Activated naive CD8-positive, alpha-beta T cell (primary cell): ENCODE results near the gene TAC4.
A peak's percentile ranks its signal among the peaks of the same experiment; 100 is the strongest.

Experiments used
- H3K27ac Mint-ChIP-seq: one replicate; pipeline ENCODE4 v1.8.0; 2021; ENCODE audit warnings: mixed read lengths
- H3K27me3 Mint-ChIP-seq: one replicate; pipeline ENCODE4 v1.8.0; 2021; ENCODE audit warnings: mixed read lengths
- H3K36me3 Mint-ChIP-seq: one replicate; pipeline ENCODE4 v1.8.0; 2021; ENCODE audit warnings: mixed read lengths
- H3K4me1 Mint-ChIP-seq: one replicate; pipeline ENCODE4 v1.8.0; 2021; ENCODE audit warnings: low read depth, mixed read lengths
- H3K4me3 Mint-ChIP-seq: one replicate; pipeline ENCODE4 v1.8.0; 2021; ENCODE audit warnings: mild to moderate bottlenecking, mixed read lengths
- H3K9me3 Mint-ChIP-seq: one replicate; pipeline ENCODE4 v1.8.0; 2021; ENCODE audit warnings: low read depth, mixed read lengths

Gene TAC4

DNA sequence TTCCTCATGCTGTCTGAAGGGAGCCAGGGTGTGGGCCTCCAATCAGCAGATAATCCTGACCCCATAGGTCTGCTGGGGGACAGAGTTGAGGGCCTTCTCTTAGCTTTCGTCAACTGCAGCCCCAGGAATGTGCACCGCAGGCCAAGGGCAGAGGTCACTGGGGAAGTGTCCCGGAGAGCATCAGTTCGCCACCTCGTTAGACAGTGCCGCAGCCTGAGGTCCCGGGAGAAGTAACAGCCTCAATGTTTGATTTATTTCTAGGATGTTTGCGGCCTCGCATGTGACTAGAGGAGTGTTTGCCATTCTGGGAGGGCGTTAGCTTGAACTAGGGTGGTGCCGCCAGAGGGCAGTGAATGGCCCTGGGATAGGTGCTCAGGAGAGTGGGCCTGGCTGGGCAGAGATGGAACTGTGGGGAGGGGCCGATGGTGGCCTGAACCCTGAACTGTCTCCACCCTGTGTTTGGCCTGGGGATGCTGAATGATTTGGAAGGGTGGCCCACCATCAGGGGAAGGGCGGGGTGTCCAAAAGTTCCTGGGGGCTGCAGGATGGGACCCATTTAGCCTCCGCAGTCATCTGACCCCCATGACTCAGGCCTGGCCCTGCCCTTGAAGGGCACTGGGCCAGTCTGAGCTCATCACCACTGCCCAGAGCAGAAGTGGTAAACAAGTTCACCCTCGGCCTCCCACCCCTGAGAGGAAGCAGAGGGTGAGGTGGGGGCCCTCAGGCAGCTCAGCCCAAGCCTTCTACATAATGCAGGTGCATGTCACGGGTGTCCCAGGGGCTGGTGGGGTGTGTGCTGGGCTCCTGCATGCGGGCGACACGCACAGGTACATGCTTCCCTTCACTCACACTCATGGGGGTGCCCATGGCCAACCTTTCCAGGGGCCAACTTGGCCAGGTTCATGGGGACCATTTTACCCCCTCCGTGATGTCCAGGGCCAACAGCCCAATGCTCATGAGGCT is 12.4 kb upstream of the TAC4 start:
- H3K27me3 Mint-ChIP-seq = peaks cover 4% of the 10 kb centered on the region
- H3K27ac Mint-ChIP-seq = no peak overlapping the region
- no peaks in the 10 kb centered on the region for H3K36me3 Mint-ChIP-seq

DNA sequence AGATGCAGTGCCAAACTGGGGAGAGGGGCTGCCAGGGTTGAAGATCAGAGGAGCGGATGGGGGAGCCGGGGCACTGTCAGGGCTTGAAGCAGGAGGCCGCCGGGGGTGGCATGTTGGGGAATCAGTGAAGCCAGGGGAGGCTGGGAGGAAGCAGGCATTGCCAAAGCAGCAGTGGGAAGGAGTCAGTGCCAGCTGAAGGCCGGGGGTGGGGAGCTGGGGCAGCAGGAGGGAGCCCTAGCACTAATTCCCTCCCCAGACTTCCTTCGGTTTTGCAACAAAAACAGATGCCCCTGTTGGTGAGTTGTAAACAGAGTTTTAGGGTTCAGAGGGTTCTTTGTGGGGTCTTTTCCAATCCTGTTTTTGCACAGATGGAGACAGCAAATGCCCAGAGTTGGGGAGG is 10.9 kb upstream of the TAC4 start:
- Mint-ChIP-seq H3K36me3 (no peaks in the 10 kb centered on the region), H3K4me3 (no peak overlapping the region), H3K27me3 (peaks cover 4% of the 10 kb centered on the region), H3K27ac (no peak overlapping the region), H3K9me3 (no peaks in the 10 kb centered on the region), H3K4me1 (peaks cover 3% of the 10 kb centered on the region)

More for the DNA sequence above, 12.4 kb upstream of the TAC4 start:
- H3K9me3 Mint-ChIP-seq = no peaks in the 10 kb centered on the region
- H3K4me3 Mint-ChIP-seq = no peak overlapping the region
- peaks cover 3% of the 10 kb centered on the region for H3K4me1 Mint-ChIP-seq

GRCh38 chr17:49854126-49854525 is 6.3 kb upstream of the TAC4 start:
- peaks cover 17% of the 10 kb centered on the region for H3K4me1 Mint-ChIP-seq
- no peaks in the 10 kb centered on the region for H3K27me3 Mint-ChIP-seq
- no peak overlapping the region for H3K27ac Mint-ChIP-seq
- no peaks in the 10 kb centered on the region for H3K36me3 Mint-ChIP-seq
- no peaks in the 10 kb centered on the region for H3K9me3 Mint-ChIP-seq
- no peak overlapping the region for H3K4me3 Mint-ChIP-seq

DNA sequence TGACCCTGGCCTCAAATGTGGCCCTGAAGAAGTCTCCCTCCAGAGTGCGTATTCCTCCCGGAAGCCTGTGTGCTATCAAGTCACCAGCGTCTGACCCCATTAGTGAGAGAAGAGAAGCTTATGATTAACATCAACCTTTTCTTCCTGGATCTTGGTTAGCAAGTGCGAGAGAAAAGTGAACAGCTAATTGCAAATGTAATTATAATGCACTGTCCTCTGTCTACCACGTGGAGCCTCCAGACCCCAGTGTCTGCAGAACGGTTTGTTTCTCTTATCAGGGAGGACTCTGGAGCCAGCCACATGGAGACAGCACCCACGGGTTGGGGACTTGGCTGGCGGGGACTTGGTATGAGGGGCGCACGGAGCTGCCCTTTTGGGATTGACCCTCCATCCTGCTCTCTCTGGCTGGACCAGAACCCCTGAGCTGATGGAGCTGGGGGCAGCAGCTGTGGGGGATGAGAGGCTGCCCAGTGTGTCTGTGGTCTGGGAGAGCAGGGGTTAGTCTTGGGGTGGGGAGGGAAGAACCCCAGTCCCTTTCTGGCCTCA is 5.7 kb upstream of the TAC4 start:
- Mint-ChIP-seq H3K4me1 (peaks cover 17% of the 10 kb centered on the region), H3K9me3 (no peaks in the 10 kb centered on the region), H3K27me3 (no peaks in the 10 kb centered on the region), H3K27ac (no peak overlapping the region), H3K36me3 (no peaks in the 10 kb centered on the region), H3K4me3 (no peak overlapping the region)

DNA sequence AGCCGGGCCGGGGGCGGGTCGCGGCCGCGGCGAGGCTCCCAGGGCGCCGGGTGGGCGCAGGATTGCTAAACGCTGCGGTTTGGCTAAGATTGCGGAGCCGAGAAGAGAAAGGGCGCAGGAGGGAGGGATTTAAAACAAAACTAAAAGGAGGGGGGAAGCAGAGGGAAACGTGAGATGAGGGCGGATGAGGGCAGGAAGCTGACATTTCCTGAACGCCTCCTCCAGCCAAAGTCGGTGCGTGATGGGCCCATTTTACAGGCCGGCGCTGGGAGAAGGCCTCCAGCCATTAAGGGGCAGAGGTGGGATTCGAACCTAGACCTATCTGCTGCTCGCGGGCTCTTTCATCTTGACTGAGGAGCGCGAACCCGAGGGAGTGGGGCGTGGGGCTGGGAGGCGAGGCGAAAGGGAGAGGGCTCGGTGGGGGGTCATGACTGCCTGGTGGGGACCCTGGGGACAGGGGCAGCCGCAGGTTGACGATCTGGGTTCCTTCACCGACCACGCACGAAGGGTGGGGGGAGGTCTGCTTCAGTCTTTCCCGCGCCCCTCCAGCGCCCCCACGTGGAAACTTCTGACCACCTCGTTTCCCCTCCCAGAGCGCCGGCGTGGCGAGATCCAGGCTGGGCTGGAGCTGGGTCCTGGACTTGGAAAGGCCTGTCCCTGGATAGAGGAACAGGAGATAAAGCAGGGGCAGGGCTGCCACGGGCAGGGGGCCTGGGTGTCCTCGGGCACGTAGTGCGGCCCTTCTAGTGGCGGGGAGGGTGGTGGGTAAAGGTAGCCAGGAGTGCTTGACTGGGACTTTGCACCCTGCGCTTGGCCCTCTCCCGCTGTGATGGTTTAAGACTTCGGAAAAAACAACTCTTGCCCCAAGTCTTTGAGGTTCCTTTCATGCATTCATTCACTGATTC is 3.8 kb upstream of the TAC4 start:
- H3K27me3 Mint-ChIP-seq = no peaks in the 10 kb centered on the region
- H3K27ac Mint-ChIP-seq = peak overlapping the region; percentile 83
- no peaks in the 10 kb centered on the region for H3K9me3 Mint-ChIP-seq
- H3K4me1 Mint-ChIP-seq = peaks cover 17% of the 10 kb centered on the region
- H3K36me3 Mint-ChIP-seq = no peaks in the 10 kb centered on the region
- H3K4me3 Mint-ChIP-seq = peak overlapping the region; percentile 89

DNA sequence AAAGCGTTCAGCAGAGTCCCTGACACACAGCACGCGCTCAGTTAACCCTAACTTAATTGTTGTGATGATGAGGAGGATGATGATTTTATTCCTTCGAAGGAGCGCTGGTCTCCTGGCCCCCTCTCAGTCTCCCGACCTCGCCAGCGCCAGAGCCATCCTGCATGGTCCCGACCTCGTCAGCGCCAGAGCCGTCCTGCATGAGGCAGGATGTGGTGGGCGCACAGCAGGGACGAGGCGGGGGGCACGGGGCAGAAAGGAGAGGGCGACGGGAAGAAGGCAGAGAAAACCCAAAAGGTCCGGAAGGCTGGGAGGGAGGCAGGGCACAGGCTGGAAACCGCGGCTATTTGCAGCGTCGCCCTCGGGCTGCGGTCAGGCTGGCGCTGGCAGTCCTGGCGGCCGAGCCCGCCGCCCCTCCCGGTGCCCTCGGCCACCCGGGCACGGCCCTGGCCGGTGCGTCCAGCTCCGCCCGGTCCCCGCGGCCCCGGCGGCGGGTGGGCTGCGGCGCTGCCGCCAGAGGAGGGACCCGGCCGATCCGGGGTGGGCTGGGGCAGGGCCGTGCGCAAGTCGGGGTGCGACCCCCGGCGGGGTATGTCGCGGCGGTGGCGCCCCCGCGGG is 3.0 kb upstream of the TAC4 start:
- Mint-ChIP-seq H3K27ac (peak overlapping the region; percentile 84), H3K27me3 (no peaks in the 10 kb centered on the region), H3K4me1 (peaks cover 17% of the 10 kb centered on the region), H3K4me3 (peak overlapping the region; percentile 88), H3K9me3 (no peaks in the 10 kb centered on the region), H3K36me3 (no peaks in the 10 kb centered on the region)

DNA sequence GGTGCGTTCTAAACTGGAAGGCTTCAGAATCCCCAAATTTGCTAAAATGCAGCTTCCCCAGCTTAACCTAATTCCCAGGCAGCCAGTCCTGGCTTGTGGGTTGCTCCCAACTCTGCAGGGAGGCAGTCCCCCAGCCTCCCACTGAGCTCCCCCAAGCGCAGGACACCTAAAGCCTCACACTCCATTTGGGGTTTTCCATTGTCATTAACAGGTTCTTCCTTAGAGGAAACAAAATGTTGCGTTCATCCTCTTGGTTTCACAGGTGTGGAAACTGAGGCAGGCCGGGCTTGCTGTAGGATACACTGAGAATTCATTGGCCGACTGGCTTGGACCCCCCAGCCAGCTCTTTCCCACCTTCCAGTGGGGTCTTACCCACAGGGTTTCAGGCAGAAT is 2.3 kb upstream of the TAC4 start:
- Mint-ChIP-seq H3K27ac (peak overlapping the region; percentile 84), H3K4me3 (peak overlapping the region; percentile 88), H3K36me3 (no peaks in the 10 kb centered on the region), H3K9me3 (no peaks in the 10 kb centered on the region), H3K4me1 (peaks cover 19% of the 10 kb centered on the region), H3K27me3 (no peaks in the 10 kb centered on the region)

DNA sequence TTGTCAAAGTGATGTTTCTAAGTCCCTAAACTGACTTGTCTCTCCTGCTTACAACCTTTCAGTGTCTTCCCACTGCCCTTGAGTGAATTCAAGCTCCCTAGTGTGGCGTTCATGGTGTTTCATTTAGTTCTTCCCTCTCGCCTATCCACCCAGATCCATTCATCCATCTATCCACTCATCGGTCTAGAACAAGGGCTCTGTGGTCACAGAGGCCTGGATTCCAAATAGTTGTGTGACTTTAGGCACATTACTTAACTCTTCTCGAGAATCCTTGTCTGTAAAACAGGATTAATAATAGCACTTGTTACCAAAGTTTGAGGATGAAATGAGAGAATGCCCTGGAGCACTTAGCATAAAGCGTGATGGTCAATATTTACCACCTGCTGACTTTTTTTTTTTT is 870 bp upstream of the TAC4 start:
- no peaks in the 10 kb centered on the region for H3K27me3 Mint-ChIP-seq
- no peak overlapping the region for H3K4me3 Mint-ChIP-seq
- peaks cover 28% of the 10 kb centered on the region for H3K4me1 Mint-ChIP-seq
- H3K9me3 Mint-ChIP-seq = no peaks in the 10 kb centered on the region
- H3K27ac Mint-ChIP-seq = peak overlapping the region; percentile 13
- no peaks in the 10 kb centered on the region for H3K36me3 Mint-ChIP-seq

DNA sequence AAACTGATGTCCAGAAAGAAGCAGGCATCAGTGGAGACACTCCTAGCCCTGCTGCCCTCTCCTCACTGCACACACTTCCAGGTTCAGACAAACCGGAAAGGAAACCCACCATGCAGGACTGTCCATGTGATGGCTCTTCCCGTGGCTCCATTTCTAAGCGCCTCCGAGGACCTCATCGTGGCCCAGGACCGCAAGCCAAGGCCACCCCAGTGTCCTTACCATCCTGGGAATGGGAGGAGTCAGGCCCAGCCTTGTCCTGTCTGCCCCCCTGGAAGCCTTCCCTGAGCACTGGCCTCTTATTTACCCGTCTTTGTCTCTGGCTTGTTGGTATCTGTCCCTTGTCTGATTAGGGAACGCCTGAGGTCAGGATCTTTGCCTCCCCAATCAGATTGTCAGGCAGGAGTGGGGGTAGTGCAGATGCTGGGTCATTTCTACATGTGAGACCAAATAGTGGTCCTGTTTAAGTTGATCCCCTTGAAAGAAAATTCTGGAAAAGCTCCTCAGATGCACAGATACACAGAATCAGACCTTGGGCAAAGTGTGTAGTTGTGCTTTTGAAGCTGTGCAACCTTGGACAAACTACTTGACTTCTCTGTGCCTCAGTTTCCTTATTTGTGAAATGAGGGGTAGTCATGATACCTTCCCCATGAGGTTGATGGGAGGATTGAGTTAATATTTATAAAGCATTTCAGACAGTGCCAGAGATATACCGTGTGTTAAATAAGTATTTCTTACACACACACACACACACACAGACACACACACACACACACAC is 744 bp downstream of the TAC4 start:
- Mint-ChIP-seq H3K4me1 (peaks cover 28% of the 10 kb centered on the region), H3K27ac (no peak overlapping the region), H3K4me3 (no peak overlapping the region), H3K36me3 (peaks cover 2% of the 10 kb centered on the region), H3K9me3 (no peaks in the 10 kb centered on the region), H3K27me3 (no peaks in the 10 kb centered on the region)

- no peak overlapping the region for H3K27ac Mint-ChIP-seq
- no peaks in the 10 kb centered on the region for H3K27me3 Mint-ChIP-seq
- peaks cover 2% of the 10 kb centered on the region for H3K36me3 Mint-ChIP-seq
- peaks cover 16% of the 10 kb centered on the region for H3K4me1 Mint-ChIP-seq
- H3K4me3 Mint-ChIP-seq = no peak overlapping the region
- H3K9me3 Mint-ChIP-seq = no peaks in the 10 kb centered on the region
Measured at GRCh38 chr17:49845321-49845720, 2.5 kb downstream of the TAC4 start.

GRCh38 chr17:49843774-49844350 is 4.0 kb downstream of the TAC4 start:
- Mint-ChIP-seq H3K27me3 (no peaks in the 10 kb centered on the region), H3K27ac (no peak overlapping the region), H3K36me3 (peaks cover 2% of the 10 kb centered on the region), H3K4me3 (no peak overlapping the region), H3K4me1 (peaks cover 14% of the 10 kb centered on the region), H3K9me3 (no peaks in the 10 kb centered on the region)

- Mint-ChIP-seq H3K27ac (no peak overlapping the region), H3K9me3 (no peaks in the 10 kb centered on the region), H3K36me3 (peaks cover 2% of the 10 kb centered on the region), H3K4me3 (no peak overlapping the region), H3K27me3 (no peaks in the 10 kb centered on the region), H3K4me1 (peaks cover 14% of the 10 kb centered on the region)
Measured at GRCh38 chr17:49842846-49843245, 5.0 kb downstream of the TAC4 start.

- peaks cover 14% of the 10 kb centered on the region for H3K4me1 Mint-ChIP-seq
- no peaks in the 10 kb centered on the region for H3K9me3 Mint-ChIP-seq
- H3K27me3 Mint-ChIP-seq = no peaks in the 10 kb centered on the region
- H3K27ac Mint-ChIP-seq = no peak overlapping the region
- peaks cover 2% of the 10 kb centered on the region for H3K36me3 Mint-ChIP-seq
- no peak overlapping the region for H3K4me3 Mint-ChIP-seq
Measured at GRCh38 chr17:49842371-49842770, 5.5 kb downstream of the TAC4 start.

GRCh38 chr17:49841548-49841947 is 6.3 kb downstream of the TAC4 start:
- H3K4me1 Mint-ChIP-seq = peaks cover 14% of the 10 kb centered on the region
- no peaks in the 10 kb centered on the region for H3K9me3 Mint-ChIP-seq
- H3K27me3 Mint-ChIP-seq = no peaks in the 10 kb centered on the region
- no peak overlapping the region for H3K27ac Mint-ChIP-seq
- no peak overlapping the region for H3K4me3 Mint-ChIP-seq
- H3K36me3 Mint-ChIP-seq = peaks cover 3% of the 10 kb centered on the region
